ENCODE measurements around the gene TM9SF1.

TM9SF1 gene

GRCh38 chr14:24196071-24197055 is 1.1 kb upstream of the TM9SF1 start:
- DNase-seq (ENCODE audit: low read depth in 2 of 2, low spot score in 1 of 2): no peak

DNA sequence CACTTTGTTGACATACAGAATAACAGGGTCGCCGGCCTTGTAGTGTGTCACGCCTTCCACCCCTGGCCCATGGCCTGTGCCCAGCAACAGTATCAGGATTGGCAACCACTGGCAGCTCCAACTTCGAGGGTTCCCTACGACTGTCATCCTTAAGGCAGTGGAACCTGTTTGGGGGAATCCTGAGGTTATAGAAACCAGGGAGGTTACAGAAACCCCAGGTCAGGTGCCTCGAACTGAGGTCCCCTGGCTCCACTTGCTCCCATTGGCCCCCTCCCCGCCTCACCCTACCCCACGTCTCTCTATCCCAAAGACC is 412 bp downstream of the TM9SF1 start:
- no peak for DNase-seq (ENCODE audit: low read depth in 2 of 2, low spot score in 1 of 2)

- DNase-seq (ENCODE audit: low read depth in 2 of 2, low spot score in 1 of 2): no peak
Measured at GRCh38 chr14:24194186-24194872, 912 bp downstream of the TM9SF1 start.

GRCh38 chr14:24192933-24193332 is 2.3 kb downstream of the TM9SF1 start:
- no peak for DNase-seq (ENCODE audit: low read depth in 2 of 2, low spot score in 1 of 2)

DNA sequence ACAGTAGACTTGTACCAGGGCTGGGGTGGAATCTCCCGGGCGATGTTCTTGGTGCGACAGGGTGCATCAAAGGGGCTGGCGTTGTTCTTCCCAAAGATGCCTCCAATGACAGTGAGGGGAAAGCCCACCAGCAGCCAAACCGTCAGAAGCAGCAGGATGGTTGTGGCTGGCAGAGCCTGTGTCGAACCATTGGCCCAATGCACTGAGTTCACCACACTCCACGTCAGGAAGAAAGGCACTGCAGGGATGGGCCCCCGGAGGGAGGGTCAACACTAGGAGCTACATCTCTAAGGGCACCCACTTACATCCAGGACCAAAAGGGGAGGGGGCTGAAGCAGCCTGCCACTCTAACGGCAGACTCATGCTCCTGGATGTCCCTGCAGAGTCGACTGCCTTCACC is 4.8 kb downstream of the TM9SF1 start:
- no peak for DNase-seq (ENCODE audit: low read depth in 2 of 2, low spot score in 1 of 2)

DNA sequence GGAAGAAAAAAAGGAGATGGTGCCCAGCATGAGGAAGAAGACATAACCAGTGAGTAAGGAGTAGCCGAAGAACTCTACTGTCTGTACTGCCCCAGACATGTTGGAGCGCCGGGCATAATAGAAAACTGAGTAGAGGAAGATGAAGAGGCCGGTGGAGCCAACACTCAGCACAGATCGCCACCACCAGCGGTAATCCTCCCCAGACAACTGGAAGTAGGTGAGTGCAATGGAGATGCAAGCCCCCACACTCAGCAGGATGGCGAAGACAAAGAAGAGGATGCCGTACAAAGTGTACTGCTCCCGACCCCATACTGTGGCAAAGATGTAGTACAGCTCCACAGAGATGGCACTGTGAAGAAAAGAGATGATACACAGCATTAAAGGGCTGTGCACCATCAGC is 5.8 kb downstream of the TM9SF1 start:
- DNase-seq (ENCODE audit: low read depth in 2 of 2, low spot score in 1 of 2): no peak

DNA sequence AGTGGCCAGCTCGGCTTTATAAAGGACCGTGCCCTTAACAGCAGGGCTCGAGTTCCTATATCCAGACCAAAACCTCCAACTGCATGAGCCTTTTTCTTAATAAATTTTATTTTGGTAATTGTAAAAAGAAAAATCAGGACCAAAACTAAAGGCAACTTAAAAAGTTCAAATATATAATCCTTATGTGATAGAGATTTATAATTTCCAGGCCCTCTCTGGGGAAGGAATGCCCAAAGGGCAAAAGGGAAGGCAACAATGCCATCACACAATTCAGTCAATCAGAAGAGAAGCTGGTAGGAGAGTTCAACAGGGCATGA is 6.2 kb downstream of the TM9SF1 start:
- DNase-seq (ENCODE audit: low read depth in 2 of 2, low spot score in 1 of 2): no peak

GRCh38 chr14:24188251-24189058 is 6.8 kb downstream of the TM9SF1 start, which contains the start of gene IPO4:
TSS of gene IPO4 (minus strand) at chr14:24188816. CDS start at chr14:24188787, 29 bp downstream.
- DNase-seq (ENCODE audit: low read depth in 2 of 2, low spot score in 1 of 2): peak; percentile 86 to 91

DNA sequence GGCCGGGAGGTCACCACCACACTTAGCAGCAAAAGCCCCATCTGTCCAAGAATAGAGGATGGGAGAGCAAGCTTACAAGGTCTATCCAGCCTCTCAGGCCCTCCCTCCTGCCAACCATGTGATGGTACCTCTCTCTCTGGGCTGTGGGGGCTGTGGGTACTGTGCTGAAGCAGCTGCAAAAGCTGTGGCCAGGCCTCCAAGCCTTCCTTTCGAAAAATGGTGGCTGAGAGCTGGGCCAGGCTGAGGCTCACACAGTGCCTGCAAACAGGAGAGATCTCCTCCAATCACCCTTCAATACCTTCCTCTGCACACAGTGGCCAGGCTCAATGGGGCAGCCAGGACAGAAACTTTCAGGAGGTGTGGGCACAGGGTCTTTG is 7.7 kb downstream of the TM9SF1 start:
- DNase-seq (ENCODE audit: low read depth in 2 of 2, low spot score in 1 of 2): no peak

DNA sequence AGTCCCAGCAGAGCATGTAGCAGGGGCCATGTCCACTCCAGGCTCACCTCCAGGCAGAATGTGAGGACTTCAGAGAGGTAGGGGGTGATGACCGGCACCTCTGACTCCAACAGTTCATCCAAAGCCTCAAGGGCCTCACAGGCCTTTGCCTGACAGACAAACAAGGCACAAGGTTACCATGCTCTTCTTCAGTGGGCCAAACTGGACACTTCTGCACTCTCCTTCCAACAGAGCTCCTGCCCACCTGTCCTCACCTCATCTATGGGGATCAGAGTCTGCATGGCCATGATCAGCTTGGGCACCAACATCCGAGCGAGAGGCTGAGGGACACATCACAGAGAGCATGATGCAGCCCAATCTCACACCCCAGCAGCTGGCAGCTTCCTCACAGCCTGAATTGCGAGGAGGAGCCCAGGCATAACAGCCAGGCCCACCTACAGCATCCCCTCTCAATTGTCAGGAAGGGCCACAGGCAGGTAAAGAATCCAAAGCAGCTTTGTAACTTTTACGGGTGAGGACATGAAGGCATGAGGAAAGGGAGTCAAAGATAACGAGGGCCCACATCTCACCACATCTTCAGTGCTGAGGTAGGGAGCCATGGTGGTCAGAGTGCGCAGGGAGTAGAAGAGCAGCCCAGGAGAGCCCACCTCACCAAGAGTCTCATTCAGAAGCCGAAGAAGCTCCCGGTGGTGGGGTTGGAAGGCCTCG is 8.3 kb downstream of the TM9SF1 start:
- DNase-seq (ENCODE audit: low read depth in 2 of 2, low spot score in 1 of 2): no peak

GRCh38 chr14:24185741-24186140 is 9.5 kb downstream of the TM9SF1 start:
- no peak for DNase-seq (ENCODE audit: low read depth in 2 of 2, low spot score in 1 of 2)

DNA sequence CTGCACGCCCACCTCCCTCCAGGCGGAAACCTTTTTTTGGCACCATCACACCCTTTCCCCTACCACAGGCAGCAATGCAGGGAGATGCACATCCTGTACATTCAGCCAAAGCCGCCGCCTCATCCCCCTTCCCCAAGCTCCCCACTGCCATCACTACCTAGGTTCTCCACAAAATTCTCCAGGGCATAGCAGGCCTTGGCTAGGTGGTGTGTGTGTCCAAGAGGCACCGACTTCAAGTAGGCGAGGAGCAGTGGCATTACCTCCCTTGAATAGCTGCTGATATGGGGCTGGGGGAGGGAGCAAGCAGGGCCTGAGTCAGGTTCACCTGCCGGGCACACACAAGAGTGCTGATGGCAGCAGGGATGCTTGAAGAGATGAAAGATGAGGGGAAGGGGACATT is 10.2 kb downstream of the TM9SF1 start:
- DNase-seq (ENCODE audit: low read depth in 2 of 2, low spot score in 1 of 2): no peak

DNA sequence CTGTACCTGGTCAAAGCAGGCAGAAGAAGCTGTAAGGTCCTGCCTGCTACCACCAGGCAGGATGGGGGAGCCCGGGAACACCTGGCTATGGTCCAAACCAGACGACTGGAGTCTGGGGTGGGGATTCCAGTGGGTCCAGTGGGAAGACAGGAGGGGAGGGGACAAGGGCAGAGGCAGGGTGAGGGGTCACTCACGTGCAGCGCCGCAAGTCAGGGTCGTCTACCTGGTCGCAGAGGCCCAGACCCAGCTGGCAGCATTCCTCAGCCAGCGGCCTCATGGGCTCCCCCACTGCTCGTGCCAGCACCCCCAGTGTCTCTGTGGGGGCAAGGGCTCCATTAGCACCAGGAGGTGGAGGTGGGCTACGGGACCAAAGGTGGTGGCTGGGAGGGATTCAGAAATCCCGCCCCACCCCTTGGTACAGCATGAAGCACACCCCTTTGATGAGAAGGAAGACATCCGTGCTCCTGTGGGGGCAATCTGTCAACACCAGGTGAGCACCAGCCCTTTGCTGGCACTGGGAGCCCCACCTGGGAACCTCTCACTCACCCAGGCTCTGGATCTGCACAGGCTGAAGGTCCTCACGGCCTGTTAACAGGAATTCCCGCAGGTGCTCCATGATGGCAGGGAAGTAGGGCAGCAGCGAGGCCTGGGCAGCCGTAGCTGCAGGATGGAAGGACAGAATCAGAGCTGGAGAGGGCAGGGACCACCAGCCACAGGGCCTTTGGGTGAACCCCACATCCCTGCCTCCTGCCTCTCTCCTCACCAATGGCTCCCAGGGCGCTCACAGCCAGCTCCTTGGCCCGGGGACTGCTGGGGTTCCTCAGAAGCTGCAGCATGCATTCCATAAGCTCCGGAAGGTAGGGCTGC is 10.9 kb downstream of the TM9SF1 start:
- no peak for DNase-seq (ENCODE audit: low read depth in 2 of 2, low spot score in 1 of 2)

DNA sequence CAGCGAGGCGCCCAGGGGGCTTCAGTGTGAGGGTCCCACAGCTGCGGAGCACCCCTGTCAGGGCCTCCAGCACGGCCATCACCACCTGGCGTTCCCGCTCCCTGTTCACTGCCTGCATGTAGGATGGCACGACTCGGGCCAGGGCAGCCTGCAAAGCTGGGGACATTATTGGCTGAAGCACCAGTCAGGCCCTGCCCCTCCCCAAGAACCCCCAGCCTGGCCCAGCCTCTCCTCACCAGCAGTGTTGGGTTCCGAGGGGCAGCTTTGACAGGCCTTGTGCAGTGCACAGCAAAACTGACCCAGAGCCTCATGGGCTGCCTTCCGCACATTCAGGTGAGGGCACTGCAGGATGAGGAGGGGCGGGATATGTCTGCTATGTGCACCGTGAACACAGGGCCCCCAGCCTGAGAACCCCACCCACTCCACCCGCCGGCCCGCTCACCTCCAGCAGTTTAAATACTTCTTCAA is 12.2 kb downstream of the TM9SF1 start:
- no peak for DNase-seq (ENCODE audit: low read depth in 2 of 2, low spot score in 1 of 2)

- DNase-seq (ENCODE audit: low read depth in 2 of 2, low spot score in 1 of 2): no peak
Measured at GRCh38 chr14:24182110-24182882, 12.9 kb downstream of the TM9SF1 start.

GRCh38 chr14:24181371-24182077 is 13.7 kb downstream of the TM9SF1 start:
- no peak for DNase-seq (ENCODE audit: low read depth in 2 of 2, low spot score in 1 of 2)

- no peak for DNase-seq (ENCODE audit: low read depth in 2 of 2, low spot score in 1 of 2)
Measured at GRCh38 chr14:24179961-24180796, 15.1 kb downstream of the TM9SF1 start.
